Measurements from ENCODE around the gene CREG1.

CREG1 gene

GRCh38 chr1:167502719-167503462 is 50.7 kb downstream of the CREG1 start:
- no peak for DNase-seq

DNA sequence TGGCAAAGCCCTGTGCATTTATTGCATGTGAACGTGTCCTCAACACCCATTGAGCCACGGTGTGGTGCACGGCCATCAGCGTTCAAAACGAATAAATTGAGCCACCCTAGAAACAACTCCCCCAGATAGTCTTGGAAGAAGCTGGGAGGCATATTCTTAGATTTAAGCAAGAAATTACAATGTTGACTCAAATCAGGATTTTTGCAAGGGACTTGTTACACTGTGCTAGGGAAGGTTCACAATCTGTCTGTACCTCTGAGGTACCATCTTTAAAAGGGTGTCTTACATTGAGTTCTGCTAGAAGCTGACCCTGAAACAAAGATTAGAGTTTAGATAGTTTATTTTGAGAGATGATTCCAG is 51.4 kb downstream of the CREG1 start:
- no peak for DNase-seq

DNA sequence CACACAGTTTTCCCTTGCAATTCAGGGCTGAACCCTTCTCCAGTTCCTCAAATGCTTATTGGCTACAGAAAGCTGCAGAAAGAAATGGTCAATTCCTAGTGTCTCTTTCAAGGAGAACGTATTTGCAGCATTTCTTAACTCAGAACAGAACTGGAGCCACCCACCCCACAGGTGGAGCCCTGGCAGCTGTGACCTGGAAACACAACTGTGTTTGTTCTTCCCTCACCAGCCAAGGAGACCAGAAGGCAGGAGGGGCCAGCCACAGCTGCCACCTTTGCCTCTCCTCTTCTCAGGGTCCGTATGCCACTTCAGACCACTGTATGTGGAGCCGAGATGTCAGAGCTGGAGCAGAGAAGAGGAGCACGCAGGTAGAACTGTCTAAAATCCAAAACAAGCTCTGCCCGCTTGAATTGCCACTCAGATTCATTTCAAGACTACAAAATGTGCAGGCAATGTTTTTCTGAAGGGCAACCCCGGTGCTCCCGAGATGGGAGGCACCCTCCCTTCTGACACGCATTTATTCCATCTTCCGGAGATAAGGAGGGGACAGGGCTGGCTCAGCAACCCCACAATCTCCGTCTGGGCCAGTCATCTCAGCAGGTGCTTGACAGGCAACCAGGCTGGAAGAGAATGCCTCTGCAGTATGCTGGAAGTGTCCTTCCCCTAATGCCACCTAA is 51.9 kb downstream of the CREG1 start:
- no peak for DNase-seq

DNA sequence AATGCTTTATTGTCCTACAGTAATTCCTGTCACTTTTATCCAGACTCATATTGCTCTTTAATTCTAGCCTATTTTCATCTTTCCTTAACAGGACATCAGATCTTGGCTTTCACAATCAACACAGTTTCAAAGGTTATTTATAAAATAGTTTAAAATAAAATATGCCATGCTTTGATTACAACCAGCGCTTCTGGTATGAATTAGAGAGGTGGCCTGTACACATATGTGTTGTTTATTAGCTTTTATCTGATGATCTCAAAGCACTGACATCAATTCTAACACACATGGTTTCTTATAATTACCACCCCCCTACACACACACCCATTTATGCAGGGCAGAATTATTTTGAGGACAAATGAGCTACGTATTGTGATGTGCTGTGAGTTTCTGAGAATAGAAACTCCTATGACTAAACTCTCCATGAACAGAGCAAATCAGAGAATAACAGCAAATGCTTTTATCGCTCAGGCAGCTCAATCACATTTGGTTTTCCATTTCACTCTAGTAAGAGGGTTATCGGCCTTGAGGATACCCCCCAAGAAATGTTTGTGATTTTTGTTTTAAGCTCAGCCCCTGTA is 53.2 kb downstream of the CREG1 start:
- DNase-seq: no peak

GRCh38 chr1:167499664-167500101 is 53.9 kb downstream of the CREG1 start:
- DNase-seq: no peak

DNA sequence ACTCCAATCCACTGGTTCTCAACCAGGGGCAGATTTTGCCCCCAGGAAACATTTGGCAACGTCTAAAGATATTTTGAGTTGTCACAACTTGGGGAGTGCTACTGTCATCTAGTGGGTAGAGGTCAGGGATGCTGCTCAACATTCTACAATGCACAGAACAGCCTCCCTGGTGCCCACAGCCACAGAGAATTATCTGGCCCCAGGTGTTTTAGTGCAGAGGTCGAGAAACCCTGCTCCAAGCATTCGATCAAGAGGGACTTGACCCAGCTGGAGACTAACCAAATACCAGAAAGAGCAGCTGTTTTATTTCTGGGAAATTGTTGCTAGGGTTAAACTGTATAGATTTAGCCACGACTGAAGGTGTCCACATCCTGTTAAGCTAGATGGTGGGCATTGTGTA is 54.5 kb downstream of the CREG1 start:
- no peak for DNase-seq

DNA sequence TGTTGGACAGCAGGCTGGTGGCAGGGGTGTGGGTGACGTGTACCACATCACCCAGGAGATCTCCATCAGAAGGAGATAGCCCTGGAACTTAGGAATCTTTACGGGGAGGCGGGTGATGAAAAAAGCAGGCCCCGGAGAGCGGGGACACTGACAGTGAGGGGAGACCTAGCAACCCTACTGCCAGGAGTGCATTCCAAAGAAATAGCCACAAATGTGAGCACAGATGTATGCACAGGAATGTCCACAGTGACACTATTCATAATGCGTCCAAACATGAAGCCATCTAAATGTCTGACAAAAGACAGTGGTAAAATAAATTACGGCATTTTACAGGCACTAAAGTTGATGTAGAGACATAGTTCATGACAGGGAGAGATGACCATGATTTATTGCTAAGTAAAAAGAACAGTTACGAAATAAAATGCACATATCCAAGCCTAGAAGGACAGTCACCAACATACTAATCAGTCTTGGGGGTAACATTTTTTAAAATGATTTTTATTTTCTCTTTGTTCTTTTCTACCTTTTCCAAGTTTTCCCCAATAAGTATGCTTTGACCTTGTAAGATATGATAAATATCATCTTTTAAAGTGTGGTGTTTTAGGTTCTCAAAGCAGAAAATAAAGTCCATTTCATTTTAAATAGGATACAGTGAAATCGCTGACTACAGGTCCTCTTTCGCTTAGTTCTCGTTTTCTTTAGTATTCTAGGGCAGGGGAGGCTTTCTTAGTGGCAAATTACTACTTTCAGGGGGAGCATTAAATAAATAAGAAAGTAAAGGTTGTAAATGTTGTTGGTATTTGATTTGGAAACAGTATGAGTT is 56.6 kb downstream of the CREG1 start:
- DNase-seq: no peak

DNA sequence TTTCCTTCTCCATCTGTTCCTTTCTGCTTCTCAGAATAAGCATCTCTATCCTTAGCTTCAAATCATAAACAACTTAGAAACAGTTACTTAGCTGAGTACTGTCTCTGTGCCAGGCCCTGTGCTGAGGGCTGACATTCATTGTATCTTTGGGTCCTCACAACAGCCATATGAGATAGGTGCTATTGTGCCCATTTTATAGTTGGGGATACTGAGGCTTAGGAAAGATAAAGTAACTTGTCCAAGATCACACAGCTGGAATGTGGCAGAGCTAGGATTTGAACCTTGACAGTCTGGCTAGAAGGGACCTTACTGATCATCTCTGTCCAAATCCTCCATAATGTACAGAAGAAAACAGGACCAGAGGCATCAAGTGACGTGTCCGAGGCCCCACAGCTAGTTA is 60.2 kb downstream of the CREG1 start:
- no peak for DNase-seq

DNA sequence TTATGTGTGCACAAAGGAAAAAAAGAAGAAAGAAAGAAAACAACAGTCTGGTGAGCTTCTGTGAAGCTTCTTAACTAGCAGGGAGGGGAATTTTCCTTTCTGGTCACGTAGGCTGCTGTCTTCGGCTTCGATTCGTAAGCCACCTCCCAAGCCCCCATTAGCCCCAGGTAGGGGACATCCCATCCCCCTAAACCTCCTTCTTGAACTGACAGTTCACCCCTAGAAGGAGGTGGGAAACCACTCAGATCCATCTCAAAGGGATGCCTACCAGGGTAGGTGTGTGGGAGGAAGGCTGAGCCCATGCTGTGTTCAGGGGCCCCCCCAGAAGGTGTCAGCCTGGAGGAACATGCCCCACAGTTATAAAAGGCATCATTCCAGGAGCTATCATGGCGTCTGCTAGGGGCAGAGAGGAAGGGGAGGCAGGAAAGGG is 61.1 kb downstream of the CREG1 start:
- no peak for DNase-seq

- no peak for DNase-seq
Measured at GRCh38 chr1:167491586-167492461, 61.7 kb downstream of the CREG1 start.

Measured in NCI-H187 treated with DMSO at 0.1 percent for 48 hours (cell line).